NCI-H526 treated with DMSO at 0.1 percent for 48 hours (cell line): ENCODE measurements around the gene GRM8.

Experiments
- DNase-seq: peaks from one replicate; lab custom pipeline; 2025; lab: John Stamatoyannopoulos, UW

GRM8 gene

DNA sequence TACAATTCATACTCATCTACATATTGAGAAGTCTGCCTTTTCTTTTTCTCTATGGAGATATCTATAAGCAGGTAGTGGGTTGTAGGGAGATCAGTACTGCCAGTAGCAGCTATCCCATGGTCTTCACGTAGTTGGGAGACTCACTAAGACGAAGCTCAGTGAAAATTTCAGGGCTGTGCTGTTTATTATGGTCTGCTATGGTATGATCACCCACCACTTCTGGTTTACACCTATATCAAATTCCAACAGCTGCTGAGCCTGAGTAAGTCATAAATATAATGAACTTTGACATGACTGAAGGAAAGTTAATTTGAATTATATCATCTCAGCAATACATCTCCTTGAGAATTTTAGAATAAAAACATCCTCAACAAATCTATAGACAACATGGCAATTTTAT lies 741.7 kb downstream of the GRM8 start:
- no peak for DNase-seq

DNA sequence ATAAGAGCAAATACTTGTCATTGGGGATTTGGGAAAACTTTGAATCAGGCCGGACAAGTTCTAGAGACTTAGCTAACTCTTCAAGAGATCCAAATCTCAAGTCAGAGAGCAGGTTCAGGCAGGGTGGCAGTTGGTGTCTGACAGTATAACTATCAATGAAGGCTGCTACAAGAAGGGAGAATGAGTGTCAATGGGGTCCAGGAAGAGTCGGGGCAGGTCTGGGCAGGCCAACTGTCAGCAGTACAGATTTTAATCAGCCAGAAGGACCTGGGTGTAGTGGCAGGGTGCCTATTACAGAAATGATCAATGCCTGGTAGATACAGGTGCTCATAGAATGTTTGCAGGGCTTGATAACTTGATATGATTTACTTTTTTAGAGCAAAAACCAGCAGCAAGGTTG lies 751.1 kb downstream of the GRM8 start:
- no peak for DNase-seq

DNA sequence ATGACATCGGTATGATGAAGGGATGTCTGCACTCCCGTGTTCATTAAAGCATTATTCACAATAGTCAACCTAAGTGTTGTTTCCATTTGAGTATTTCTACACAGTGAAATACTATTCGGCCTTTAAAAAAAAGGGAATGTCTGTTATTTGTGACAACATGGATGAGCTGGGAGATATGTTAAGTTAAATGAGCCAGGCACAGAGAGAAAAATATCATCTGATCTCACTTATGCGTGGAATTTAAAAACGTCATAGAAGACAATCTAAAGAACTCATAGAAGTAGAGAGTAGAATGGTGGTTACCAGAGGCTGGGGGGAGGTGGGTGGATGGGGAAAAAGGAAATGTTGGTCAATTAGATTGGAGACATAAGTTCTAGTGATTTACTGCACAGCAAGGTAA lies 753.3 kb downstream of the GRM8 start:
- no peak for DNase-seq

DNA sequence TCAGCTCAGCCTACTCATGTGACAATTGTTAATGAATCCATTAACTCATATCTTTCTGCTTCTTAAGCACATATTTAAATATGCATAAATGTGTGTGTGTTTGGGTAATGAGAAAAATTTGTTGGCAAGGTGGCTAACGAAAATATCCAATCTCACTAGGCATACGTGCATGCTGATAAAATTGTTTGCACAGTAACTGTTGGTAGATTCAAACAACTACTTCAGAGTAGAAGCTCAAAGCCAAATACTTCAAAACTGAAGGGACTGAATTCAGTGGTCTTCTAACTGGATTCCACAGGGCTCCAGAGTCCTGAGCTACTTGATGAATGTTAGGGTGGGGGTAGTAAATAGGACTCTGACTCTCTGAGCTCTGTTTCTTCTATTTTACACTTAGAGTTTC lies 757.0 kb downstream of the GRM8 start:
- DNase-seq, result no peak

DNA sequence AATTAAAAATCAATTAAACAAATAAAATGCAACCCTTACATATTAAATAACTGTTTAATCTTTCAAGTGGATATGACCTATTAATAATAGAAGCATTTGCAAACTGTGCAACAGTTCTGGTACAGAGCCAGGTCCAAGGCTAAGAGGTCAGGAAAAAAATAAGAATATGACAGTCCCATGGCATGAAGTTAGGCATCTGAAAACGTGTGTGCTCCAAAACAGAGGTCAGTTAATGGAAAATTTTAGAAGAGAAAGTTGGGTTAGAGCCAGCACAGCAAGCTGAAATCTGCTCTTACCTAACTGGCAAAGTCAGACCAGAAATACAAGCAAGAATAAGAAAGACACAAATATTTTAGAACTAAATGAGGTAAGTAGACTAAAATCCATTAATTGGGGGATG lies 757.7 kb downstream of the GRM8 start:
- DNase-seq, result no peak

DNA sequence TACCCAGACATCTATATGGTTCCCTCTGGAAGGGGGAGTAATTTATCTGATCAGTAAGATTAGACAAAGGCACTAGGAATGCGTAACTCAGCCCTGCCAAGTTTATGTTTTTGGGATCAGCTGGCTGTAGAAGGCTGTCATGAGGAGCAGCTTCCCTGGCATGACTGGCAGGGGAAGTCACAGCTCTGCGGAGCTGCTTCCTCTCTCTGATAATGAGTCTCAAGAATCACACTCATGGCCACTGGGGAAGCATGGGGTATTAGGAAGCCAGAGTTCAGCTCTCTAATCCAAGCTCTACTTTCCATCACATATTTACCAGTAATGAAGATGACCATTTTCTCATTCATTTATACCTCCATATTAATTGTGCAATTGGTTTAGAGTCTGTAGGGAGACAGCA lies 758.9 kb downstream of the GRM8 start:
- no peak for DNase-seq

DNA sequence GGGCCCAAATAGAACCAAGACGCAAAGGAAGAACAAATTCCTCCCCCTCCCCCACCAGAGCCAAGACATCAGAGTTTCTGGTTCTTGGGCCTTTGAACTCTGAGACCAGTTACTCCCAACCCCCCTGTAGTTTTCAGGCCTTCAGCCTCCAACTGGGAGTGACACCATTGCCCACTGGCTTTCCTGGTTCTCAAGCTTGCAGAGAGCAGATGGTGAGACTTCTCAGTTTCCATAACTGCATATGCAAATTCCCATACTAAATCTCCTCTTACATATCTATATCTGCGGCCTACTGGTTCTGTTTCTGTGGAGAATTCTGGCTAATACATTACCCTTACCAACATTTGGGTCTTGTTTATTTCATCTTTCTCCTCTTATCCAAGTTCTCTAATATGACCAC lies 762.9 kb downstream of the GRM8 start:
- peak; percentile 69 for DNase-seq

DNA sequence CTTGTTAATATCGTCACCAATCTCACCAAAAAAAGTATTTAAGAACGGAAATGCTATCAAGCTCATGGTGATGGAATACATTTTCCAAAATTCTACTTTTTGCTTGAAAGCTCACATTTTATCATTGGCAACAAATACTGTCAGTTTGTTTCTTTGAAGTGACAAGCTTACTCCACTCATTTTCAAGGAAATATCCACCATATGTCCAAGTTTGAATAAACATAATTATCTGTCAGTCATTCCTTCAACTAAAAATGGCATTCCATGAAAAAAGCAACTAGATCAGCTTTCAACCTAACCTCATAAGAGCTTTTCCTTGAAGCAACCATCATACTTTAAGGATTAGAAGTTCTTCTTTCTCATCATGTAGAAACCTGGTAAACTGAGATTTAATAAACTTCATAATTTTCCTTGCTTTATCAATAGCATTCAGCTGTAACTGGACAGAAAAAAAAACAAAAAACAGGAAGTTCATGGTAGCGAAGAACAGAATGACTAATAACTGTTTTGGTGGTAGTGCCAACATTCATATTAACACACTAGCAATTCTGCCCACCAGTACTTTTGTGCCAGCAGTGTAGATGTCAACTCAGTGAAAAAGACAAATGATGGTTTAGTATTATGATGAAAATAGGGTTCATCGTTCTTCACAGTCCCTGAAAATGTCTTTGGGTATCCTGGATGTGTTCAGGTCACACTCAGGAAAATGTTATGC lies 764.9 kb downstream of the GRM8 start:
- no peak for DNase-seq

DNA sequence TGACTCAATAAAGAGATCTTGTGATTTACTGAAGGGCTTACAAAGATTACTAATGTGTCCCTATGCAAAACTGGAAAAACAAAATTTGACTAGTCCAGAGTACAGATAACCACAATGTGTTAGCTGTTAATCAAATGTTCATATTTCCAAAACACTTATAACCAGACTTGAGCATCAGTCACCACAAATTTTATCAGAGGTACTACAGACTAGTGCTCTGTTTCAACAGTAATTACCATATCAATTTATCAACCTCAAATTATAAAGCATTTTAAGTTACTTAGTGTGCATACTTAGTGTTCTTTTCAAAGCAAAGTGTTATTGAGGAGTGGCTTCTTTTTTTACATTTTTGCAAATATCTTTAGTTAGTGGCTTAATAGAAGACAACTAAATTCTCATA lies 765.9 kb downstream of the GRM8 start:
- peak; percentile 68 for DNase-seq

DNA sequence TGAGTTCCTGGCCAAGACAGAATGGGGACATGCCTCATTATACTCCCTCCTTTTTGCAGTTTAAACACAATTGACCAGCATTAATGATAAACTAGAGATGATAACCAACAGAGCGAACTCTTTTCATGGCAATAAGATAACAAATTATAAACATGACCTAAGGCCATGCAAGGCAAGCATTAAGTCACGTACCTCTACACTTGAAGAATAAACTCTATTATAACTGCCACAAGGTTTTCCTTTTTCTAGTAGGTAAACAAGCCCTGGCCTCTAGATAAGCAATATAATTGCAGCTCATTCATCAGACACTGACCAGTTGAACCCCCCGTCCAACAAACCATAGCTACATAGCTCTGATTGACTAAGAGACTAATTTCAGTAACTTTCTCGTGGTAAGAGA lies 767.0 kb downstream of the GRM8 start:
- no peak for DNase-seq

DNA sequence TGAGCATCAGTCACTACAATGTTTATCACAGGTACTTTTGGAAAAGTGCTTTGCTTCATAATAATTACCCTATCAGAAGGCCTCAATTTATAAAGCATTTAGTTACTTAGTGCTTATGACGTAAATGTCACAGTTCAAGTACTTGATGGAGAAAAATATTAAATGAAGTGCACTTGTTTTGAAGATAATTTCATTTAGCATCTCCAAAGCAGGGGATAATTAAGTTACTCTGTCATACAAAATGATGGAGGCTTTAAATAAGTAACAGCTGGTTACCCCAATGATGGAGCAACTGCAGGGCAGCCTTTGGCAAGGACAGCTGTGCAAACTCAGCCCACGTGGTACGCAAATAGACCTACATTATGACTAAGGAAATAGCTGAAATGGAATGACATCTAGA lies 768.8 kb downstream of the GRM8 start:
- DNase-seq, result no peak

DNA sequence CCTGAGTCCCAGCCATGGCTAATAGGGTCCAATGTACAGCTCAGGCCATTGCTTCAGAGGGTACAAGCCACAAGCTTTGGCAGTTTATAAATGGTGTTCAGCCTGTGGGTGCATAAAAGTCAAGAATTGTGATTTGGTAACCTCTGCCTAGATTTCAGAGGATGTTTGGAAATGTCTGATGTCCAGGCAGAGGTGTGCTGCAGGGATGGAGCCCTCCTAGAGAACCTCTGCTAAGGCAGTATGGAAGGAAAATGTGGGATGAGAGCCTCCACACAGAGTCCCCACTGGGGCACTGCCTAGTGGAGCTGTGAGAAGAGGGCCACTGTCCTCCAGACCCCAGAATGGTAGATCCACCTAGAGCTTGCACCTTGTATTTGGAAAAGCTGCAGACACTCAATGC lies 779.9 kb downstream of the GRM8 start:
- no peak for DNase-seq

DNA sequence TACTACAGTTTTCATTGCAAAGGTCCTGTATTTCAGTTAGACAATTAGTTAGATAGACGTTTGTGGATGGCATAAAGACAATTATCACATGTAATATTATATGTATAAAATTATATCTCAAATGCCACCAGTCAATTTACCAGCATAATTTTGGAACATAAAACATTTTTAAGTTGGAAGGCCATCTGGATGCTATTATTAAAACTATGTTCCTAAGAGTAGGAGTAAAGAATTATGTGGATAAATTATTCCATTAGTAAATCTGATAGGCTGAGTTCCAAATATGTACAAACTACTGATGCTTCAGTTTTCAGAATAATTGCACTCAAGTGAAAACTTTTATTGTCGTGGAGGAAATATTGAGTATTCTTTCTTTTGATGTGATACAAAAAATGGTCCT lies 790.3 kb downstream of the GRM8 start:
- DNase-seq, result no peak

DNA sequence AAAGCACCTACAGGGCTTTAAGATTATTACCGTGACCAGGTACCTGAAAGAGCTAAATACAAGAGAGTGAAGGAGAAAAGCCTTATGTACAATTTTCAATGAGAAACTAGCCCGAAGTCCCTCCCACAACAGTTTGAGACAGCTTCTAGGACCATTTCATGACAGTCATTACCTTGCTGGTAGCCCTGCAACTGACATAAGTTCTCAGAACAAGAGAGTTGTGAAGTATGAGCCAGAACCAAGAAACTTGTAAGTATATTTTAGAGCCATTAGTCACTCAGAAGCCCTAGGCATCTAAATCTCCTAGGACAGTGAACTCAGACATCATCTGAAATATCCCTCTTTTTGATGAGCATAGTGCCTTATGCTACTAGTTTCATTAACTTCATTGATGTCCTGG lies 792.1 kb downstream of the GRM8 start:
- no peak for DNase-seq

DNA sequence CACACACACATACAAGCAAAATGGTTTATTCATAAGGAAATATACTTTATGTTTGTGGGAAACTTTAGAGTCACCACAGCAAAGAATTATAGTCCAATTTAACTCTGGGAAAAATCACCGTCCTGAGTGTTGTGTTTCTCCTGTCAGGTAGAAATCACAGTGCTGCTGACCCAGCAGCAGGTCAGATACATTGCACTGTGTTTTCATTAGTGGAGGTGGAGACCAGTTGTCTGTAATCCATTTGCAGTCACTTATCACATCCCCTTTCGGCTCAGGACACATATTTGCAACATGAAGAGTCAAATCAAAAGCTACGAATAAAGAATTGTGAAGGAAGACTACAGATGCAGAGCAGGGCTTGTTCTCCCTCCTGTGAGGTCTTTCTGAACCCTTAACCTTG lies 799.6 kb downstream of the GRM8 start:
- no peak for DNase-seq

DNA sequence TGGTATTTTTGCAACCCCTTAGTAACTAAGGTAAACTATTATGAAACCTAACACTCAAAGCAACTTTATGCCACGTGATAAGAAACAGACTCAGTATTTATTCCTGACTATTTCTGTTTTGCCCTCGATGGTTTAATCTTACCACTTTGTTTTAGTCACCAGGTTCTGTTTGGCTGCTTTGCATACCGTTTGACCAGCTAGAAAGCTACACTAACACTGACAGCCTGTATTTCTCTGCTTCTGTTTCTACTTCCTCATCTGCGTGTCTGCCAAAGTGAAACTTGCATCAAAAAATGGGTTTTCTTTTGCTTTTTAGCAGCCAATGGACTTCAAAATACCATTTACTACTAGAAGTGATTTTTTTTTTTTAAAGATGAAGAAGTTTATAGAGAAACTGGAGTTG lies 802.5 kb downstream of the GRM8 start:
- peak; percentile 96 for DNase-seq

DNA sequence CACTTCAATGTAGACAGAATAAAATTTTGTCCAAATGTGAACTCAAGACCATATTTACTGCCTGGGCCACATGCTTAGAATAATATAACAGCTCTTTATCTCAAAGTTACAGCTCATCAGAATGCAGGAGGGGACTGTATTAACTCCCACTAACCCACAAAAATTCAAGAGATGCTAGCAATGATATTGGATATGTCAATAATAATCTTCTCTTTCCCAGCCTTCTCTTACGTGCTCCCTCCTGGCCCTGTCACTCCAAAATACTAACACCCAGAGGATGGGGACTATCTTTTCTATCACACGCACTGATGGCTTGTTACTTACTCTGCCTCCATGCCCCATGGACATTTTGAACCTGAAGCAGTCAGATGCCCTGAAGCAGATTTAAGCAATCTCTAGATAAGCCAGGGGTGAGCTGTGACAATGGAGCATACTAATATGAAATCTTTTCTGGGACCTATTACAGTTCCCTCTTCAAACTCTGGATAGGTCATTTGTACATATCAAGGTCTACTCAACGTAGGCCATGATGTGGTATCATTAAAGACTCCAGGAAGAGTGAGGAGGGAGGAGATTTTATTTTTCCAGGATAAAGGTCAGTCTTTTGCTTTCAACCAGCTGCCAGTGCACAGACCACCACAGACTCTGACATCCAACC lies 803.0 kb downstream of the GRM8 start:
- peak; percentile 59 for DNase-seq

DNA sequence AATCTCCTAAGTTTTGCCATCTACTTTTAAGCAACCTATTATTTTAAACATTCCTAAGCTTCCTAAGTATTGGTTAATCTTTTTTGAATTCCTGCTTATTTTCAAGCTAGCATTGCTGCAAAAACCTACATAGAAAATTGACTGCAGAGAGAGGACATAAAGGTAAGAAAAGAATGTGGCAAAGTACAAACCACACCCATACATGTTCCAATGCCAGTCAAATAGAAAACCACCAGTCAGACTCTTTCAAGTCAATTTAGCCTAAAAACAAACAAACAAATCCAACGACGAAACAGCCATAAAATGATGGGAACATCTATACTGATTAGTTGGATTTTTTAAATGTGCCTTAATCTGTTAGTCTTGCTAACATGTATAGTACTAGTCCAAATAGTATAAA lies 804.8 kb downstream of the GRM8 start:
- no peak for DNase-seq

DNA sequence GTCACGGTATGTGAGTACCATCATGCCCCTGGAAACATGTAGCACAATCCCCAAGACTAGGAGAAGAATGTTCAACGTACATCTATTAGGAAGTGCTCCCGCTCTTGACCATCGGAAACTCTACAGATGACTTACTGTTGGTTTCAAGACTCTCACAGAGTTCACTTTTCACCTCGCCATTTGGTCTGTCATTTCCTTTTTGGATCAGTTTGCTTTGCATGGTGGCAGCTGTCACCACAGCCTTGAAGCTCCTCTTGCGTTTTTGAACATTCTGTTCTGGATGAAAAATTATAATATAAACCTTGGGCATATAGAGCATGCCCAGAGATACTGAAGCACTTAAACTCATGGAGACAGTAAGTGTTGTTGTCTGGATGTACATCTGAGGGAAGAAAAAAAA lies 806.8 kb downstream of the GRM8 start:
- DNase-seq, result no peak

DNA sequence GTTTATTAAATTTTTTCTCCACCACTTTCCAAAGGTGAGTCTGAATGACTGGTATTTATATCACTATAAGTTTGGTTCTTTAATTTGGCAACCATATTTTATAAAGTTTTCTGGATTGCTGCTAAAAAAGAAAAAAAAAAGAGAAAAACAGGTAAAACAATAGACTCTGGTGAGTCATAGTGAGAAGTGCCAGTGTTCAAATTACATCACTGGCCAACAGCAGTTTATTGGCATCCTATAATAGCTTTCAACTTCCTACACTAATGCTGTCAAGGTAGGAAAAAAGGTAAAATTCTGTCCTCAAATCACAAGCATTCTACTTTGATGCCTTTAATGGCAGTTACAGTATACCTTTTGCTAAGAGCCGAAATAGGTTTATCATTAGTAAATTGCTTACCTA lies 808.8 kb downstream of the GRM8 start:
- no peak for DNase-seq

DNA sequence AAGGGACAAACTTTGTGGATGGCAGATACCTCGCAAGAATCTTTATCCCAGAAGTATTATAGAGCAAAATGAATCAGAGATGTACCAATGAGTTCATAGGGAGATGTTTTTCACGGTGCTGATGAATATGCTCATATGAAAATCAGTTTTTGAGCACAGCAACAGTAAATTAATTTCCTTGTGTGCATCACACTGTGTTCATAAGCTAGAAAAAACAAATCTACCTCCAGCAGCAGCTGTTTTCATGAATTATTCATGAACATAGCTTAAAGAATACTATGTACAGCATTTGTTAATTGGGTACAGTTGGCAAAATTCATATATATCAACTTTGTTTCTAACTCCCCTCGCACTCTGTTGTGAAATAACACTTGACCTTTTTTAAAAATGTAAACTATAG lies 809.8 kb downstream of the GRM8 start:
- DNase-seq, result no peak

DNA sequence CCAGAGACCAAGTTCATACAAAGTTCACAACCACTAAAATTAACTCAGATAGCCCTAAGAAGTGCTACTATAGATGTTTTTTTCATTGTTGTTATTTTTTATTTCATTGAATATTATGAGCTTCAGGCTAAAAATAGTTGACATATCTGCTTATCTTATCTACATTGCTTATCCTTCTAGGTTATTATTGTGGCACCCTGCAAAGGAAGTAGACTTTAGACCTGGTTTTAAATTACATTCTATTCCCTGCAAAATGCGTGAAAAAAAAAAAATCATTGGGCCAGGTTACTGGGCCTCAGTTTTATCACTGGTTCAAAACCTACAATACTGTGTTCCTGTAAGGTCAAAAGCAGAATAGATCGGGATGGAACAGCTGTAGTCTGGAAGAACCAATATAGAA lies 811.0 kb downstream of the GRM8 start:
- DNase-seq, result no peak

DNA sequence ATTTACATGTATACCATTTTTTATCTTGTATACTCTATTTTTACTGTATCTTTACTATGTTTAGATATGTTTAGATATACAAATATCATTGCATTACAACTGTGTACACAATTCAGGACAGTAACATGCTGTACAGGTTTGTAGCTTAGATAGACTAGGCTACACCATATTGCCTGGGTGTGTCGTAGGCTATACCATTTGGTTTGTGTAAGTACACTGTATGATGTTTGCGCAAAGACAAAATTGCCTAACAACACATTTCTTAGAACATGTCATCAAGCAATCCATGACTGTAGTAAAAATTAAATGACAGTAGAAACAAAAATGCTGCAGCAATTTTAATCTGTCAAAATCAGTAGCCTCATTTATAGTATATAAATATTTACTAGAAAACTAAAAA lies 812.2 kb downstream of the GRM8 start:
- DNase-seq, result no peak

DNA sequence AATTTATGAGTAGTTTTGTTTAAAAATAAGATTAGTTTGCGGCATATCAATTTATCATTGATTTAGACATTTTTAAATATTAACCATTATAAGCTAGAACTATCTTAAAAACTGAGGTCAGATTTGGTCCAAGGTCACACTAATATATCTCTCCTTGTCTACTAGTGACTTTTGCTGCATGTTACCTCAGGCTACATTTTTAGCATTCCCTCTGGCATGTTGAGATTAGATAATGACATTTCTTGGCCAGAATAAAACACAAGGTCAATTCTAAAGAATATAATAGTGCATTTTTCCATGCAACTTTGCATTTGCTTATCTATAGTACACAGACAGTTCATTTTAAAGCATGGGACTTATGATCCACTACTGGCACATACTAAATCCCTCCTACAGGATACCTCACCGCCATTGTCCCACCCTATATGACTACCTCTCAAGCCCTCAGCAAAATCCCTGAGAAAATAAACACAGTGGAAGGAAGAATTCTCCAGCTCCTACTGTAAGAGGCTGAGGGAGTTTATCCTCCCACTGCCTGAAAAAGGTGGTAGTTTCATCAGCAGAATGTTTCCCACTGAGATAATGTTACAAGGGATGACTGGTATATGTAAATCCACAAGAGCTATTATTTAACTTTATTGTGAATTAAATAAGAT lies 816.4 kb downstream of the GRM8 start:
- DNase-seq, result no peak
